GM12878 (cell line): ENCODE data around the gene PRCC. TPM values are rescaled to one million over a fixed set of nuclear protein-coding genes. Genes with fewer than 3 reads are reported as not detected.

Experiments used
- ATAC-seq: fragments of 200-7000 bp; cut with Tn5 transposase; 3 replicates; pipeline ENCODE4 v1.9.1; 2020; ENCODE audit warnings: mild to moderate bottlenecking, moderate library complexity
- BruUV-seq: library from RNA; stranded (reverse); fragments of 400-500 nt; replicated peaks from 2 replicates; lab custom pipeline; 2021; lab: Mats Ljungman, UMichigan
- CTCF ChIA-PET: fragments of 300-600 bp; sonication (Branson Sonifier 250); formaldehyde crosslinking; extraction: SDS; loops from one replicate; lab custom pipeline; 2021; ENCODE audit warnings: inconsistent platforms; lab: Yijun Ruan, JAX
- POLR2A ChIA-PET: fragments of 350-600 bp; formaldehyde crosslinking; extraction: SDS; loops from one replicate; lab custom pipeline; 2021; ENCODE audit warnings: inconsistent platforms; lab: Charles Lee
- RAD21 ChIA-PET: fragments of 300-600 bp; sonication (Branson Sonifier 250); formaldehyde crosslinking; loops from one replicate; lab custom pipeline; 2023; ENCODE audit warnings: antibody characterized with exemption; ENCODE audit not compliant: unreplicated experiment; lab: Charles Lee
- SMC1A ChIA-PET: fragments of 300-600 bp; sonication (Branson Sonifier 250); formaldehyde crosslinking; loops from one replicate; lab custom pipeline; 2023; ENCODE audit not compliant: unreplicated experiment, uncharacterized antibody; lab: Charles Lee
- DNase-seq: peaks from one replicate; pipeline ENCODE4 v3.0.0-alpha.2; 2011; ENCODE audit warnings: low read depth, low spot score
- FAIRE-seq: peaks from 3 replicates; lab custom pipeline; 2011; peaks lifted over from hg19 to GRCh38; lab: Jason Lieb, UNC
- H2AFZ ChIP-seq: 2 replicates; pipeline ENCODE4 v1.6.0; 2011; ENCODE audit warnings: low read depth, low read length, control low read depth; ENCODE audit not compliant: control insufficient read depth
- H3K27ac ChIP-seq: 2 replicates; pipeline ENCODE4 v1.5.1; 2011; ENCODE audit warnings: control low read depth; ENCODE audit not compliant: control insufficient read depth, insufficient read depth
- H3K27me3 ChIP-seq, 2 experiments: replicated peaks in 1 of 2; 2 replicates each; pipeline versions ENCODE4 v1.6.0 to v1.6.1; 2011; ENCODE audit warnings: low read length in 1 of 2; ENCODE audit not compliant: control insufficient read depth in 2 of 2, insufficient read depth in 2 of 2
- H3K36me3 ChIP-seq, 2 experiments: 2 replicates each; pipeline ENCODE4 v1.5.1; 2011; ENCODE audit warnings: low read length in 1 of 2; ENCODE audit not compliant: control insufficient read depth in 2 of 2, insufficient read depth in 2 of 2
- H3K4me1 ChIP-seq: 2 replicates; pipeline ENCODE4 v1.6.1; 2011; ENCODE audit warnings: mild to moderate bottlenecking, low read length, moderate library complexity, mixed read lengths; ENCODE audit not compliant: control insufficient read depth, insufficient read depth
- H3K4me2 ChIP-seq: 2 replicates; pipeline ENCODE4 v1.6.0; 2011; ENCODE audit warnings: control low read depth; ENCODE audit not compliant: control insufficient read depth, insufficient read depth
- H3K4me3 ChIP-seq: fragments of 200-600 bp; sonication (generic); 2 replicates; pipeline ENCODE4 v1.5.1; 2016
- H3K79me2 ChIP-seq: 2 replicates; pipeline ENCODE4 v1.6.0; 2011; ENCODE audit warnings: low read length; ENCODE audit not compliant: control insufficient read depth, insufficient read depth
- H3K9ac ChIP-seq: 2 replicates; pipeline ENCODE4 v1.8.0; 2011; ENCODE audit warnings: low read length, control low read depth, mixed read lengths; ENCODE audit not compliant: control insufficient read depth, insufficient read depth
- H3K9me3 ChIP-seq: replicated peaks from 3 replicates; pipeline ENCODE4 v1.5.1; 2011; ENCODE audit warnings: mild to moderate bottlenecking, low read length; ENCODE audit not compliant: control insufficient read depth, insufficient read depth
- H4K20me1 ChIP-seq: 2 replicates; pipeline ENCODE4 v1.6.0; 2011; ENCODE audit not compliant: control insufficient read depth, insufficient read depth
- ATF2 ChIP-seq: IDR thresholded peaks from 2 replicates; pipeline ENCODE4 v1.6.1; 2012; ENCODE audit warnings: low read length, inconsistent platforms
- CEBPB ChIP-seq, 2 experiments: fragments of 150-350 bp in 1 of 2; IDR thresholded peaks; 2 replicates each; pipeline ENCODE4 v1.6.1; 2012 to 2014; ENCODE audit warnings: low read depth in 2 of 2, low read length in 2 of 2, borderline replicate concordance in 1 of 2, inconsistent platforms in 1 of 2
- EED ChIP-seq: sonication (generic); IDR thresholded peaks from 2 replicates; pipeline ENCODE4 v1.6.1; 2016; ENCODE audit warnings: antibody characterized with exemption, low read depth
- GABPA ChIP-seq: IDR thresholded peaks from 2 replicates; pipeline ENCODE4 v1.6.1; 2014; ENCODE audit warnings: antibody characterized with exemption, low read depth, mild to moderate bottlenecking, inconsistent platforms
- HCFC1 ChIP-seq: fragments of 150-350 bp; IDR thresholded peaks from 2 replicates; pipeline ENCODE4 v1.6.1; 2014; ENCODE audit warnings: low read length
- MEF2A ChIP-seq: IDR thresholded peaks from 2 replicates; pipeline ENCODE4 v1.6.1; 2011; ENCODE audit warnings: low read depth, mild to moderate bottlenecking, low read length, moderate library complexity; ENCODE audit not compliant: insufficient read depth
- PAX5 ChIP-seq: IDR thresholded peaks from 2 replicates; pipeline ENCODE4 v1.6.1; 2011; ENCODE audit warnings: low read depth, low read length, borderline replicate concordance
- SMC3 ChIP-seq: IDR thresholded peaks from 2 replicates; pipeline ENCODE4 v1.6.1; 2011; ENCODE audit warnings: low read length, improper control_type of control experiment, borderline replicate concordance
- SUZ12 ChIP-seq: fragments of 200-600 bp; sonication (generic); IDR thresholded peaks from one replicate; pipeline ENCODE4 v1.6.1; 2018; ENCODE audit warnings: antibody characterized with exemption, mild to moderate bottlenecking; ENCODE audit not compliant: unreplicated experiment
- WGBS: methylation state at CpG from one replicate; pipeline ENCODE4 v1.1.6; 2016; ENCODE audit warnings: low lambda C conversion rate; ENCODE audit not compliant: insufficient replicate concordance, insufficient coverage; ENCODE audit errors: missing lambda C conversion rate; 5-methylcytosine and 5-hydroxymethylcytosine counted together
- in situ Hi-C: fragments of 300-500 bp; cut with MboI; formaldehyde crosslinking; loops from 9 replicates; pipeline ENCODE4 v1.14.3; 2018; ENCODE audit warnings: mixed read lengths
- intact Hi-C: fragments of 100-400 bp; cut with micrococcal nuclease; formaldehyde crosslinking; loops from one replicate; pipeline ENCODE4 v1.14.2; 2022; ENCODE audit not compliant: unreplicated experiment
- polyA plus RNA-seq, 11 experiments: library from polyadenylated mRNA; depleted of rRNA in 4 of 11; unstranded in 6 of 11; stranded (reverse) in 5 of 11; fragments of >200 nt; fragmentation: Nextera tagmentation in 4 of 11; fragmentation: Illumina TruSeq in 1 of 11; extraction: Ambion mirVana in 4 of 11; extraction: Trizol in 1 of 11; gene quantifications; 1 replicate in 1 of 11; 2 replicates in 10 of 11; pipeline versions ENCODE4 v1.2.1 to v1.2.3, GENCODE V29; 2011 to 2016; ENCODE audit warnings: inconsistent platforms in 2 of 11, missing spikeins in 2 of 11, low read depth in 1 of 11
- total RNA-seq, 4 experiments: library from RNA; depleted of rRNA in 3 of 4; stranded (reverse); fragments of >200 nt in 3 of 4; fragmentation: Illumina TruSeq in 1 of 4; extraction: Trizol in 1 of 4; gene quantifications; 2 replicates each; pipeline versions ENCODE4 v1.2.1 to v1.2.3, GENCODE V29; 2013 to 2021
- TF ChIP-seq, protein P1 (sequence below): IDR thresholded peaks from 2 replicates; pipeline ENCODE4 v1.6.1; 2012; ENCODE audit warnings: improper control_type of control experiment, low read depth, low read length; ENCODE audit not compliant: insufficient replicate concordance
- TF ChIP-seq, protein P2 (sequence below): fragments of 450-650 bp; IDR thresholded peaks from 2 replicates; pipeline ENCODE4 v1.6.1; 2017; ENCODE audit warnings: antibody characterized with exemption, mild to moderate bottlenecking, moderate library complexity

The PRCC gene
- total and polyA plus RNA-seq, 10 of the 15 experiments (the other 5 are each of a cell fraction or from before 2014, with no cell fraction given) = 23.8 to 132 (median 63.1) TPM

DNA sequence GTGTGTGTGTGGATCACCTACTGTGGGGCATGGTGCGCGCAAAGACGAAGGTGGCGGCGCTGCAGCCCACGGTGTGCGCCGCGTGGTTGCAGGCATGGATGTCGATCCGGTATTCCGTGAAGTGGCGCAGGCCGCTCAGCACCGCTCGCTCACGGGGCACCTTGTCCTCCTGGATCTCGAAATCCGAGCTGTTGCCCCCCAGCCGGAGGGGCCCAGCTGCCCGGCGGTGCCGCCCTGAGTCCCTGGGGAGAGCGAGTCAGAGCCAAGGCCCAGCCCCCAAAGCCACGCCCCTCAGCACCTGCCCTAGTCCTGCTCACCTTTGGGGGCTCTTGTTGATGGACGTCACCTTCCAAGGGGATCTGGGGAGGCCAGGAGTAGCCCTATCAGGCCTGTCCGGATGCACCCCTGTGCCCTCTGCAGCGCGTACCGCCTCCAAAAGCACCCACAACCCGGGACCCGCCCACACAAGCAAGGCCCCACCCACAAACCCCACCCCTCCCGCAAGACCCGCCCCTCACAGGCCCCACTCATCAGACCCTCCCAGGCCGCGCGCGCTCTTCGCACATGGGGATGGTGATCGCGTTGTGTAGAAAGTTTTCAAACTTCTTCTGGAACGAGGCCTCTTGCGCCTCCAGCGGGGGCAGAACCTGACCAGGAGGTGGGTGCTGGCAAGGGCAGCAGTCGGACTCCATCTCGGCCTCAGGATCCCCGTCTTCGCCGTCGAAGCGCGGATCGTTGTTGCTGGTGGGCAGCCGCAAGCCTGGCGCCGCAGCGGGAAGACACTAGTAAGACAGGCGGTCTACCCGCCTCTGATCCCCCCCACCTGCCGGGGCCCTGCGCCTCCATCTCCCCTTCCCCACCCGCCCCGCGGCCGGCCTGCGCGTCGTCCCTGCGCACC, 78.0 kb downstream of the PRCC start (continued):
- TF ChIP-seq, protein P1, sequence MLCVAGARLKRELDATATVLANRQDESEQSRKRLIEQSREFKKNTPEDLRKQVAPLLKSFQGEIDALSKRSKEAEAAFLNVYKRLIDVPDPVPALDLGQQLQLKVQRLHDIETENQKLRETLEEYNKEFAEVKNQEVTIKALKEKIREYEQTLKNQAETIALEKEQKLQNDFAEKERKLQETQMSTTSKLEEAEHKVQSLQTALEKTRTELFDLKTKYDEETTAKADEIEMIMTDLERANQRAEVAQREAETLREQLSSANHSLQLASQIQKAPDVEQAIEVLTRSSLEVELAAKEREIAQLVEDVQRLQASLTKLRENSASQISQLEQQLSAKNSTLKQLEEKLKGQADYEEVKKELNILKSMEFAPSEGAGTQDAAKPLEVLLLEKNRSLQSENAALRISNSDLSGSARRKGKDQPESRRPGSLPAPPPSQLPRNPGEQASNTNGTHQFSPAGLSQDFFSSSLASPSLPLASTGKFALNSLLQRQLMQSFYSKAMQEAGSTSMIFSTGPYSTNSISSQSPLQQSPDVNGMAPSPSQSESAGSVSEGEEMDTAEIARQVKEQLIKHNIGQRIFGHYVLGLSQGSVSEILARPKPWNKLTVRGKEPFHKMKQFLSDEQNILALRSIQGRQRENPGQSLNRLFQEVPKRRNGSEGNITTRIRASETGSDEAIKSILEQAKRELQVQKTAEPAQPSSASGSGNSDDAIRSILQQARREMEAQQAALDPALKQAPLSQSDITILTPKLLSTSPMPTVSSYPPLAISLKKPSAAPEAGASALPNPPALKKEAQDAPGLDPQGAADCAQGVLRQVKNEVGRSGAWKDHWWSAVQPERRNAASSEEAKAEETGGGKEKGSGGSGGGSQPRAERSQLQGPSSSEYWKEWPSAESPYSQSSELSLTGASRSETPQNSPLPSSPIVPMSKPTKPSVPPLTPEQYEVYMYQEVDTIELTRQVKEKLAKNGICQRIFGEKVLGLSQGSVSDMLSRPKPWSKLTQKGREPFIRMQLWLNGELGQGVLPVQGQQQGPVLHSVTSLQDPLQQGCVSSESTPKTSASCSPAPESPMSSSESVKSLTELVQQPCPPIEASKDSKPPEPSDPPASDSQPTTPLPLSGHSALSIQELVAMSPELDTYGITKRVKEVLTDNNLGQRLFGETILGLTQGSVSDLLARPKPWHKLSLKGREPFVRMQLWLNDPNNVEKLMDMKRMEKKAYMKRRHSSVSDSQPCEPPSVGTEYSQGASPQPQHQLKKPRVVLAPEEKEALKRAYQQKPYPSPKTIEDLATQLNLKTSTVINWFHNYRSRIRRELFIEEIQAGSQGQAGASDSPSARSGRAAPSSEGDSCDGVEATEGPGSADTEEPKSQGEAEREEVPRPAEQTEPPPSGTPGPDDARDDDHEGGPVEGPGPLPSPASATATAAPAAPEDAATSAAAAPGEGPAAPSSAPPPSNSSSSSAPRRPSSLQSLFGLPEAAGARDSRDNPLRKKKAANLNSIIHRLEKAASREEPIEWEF = no peak
- TF ChIP-seq MEF2A (no peak), CEBPB (IDR thresholded peaks at IDR 0.05; ENCODE audit: borderline replicate concordance in 1 of 2, low read depth in 2 of 2, low read length in 2 of 2) (no peak)

GRCh38 chr1:156845953-156846545, 78.7 kb downstream of the PRCC start:
- WGBS = 30% methylated on average over 18 of the region's 18 CpGs
- TF ChIP-seq, protein P2, sequence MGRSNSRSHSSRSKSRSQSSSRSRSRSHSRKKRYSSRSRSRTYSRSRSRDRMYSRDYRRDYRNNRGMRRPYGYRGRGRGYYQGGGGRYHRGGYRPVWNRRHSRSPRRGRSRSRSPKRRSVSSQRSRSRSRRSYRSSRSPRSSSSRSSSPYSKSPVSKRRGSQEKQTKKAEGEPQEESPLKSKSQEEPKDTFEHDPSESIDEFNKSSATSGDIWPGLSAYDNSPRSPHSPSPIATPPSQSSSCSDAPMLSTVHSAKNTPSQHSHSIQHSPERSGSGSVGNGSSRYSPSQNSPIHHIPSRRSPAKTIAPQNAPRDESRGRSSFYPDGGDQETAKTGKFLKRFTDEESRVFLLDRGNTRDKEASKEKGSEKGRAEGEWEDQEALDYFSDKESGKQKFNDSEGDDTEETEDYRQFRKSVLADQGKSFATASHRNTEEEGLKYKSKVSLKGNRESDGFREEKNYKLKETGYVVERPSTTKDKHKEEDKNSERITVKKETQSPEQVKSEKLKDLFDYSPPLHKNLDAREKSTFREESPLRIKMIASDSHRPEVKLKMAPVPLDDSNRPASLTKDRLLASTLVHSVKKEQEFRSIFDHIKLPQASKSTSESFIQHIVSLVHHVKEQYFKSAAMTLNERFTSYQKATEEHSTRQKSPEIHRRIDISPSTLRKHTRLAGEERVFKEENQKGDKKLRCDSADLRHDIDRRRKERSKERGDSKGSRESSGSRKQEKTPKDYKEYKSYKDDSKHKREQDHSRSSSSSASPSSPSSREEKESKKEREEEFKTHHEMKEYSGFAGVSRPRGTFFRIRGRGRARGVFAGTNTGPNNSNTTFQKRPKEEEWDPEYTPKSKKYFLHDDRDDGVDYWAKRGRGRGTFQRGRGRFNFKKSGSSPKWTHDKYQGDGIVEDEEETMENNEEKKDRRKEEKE = no peak
- TF ChIP-seq PAX5 = no peak
- TF ChIP-seq ATF2 = no peak
- TF ChIP-seq HCFC1 = no peak
- no peak for TF ChIP-seq SMC3
- no peak for TF ChIP-seq GABPA
- no peak for TF ChIP-seq EED
- TF ChIP-seq SUZ12 = no peak

More at GRCh38 chr1:156845953-156846545, 78.7 kb downstream of the PRCC start:
- ChIA-PET SMC1A (no interaction called here), CTCF (interaction anchor here (0.6 to 2.6 kb wide), 3 partner anchors 8 to 43 kb away, joined by 3 to 23 read pairs (median 3); no protein-coding TSS in a partner anchor), RAD21 (no interaction called here), POLR2A (no interaction called here)
- in situ Hi-C loops = no loop called here
- Histone ChIP-seq H4K20me1 (no peaks in the 10 kb centered on the region), H2AFZ (no peak overlapping the region), H3K9me3 (no peaks in the 10 kb centered on the region), H3K4me1 (no peaks in the 10 kb centered on the region), H3K27ac (no peak overlapping the region), H3K4me2 (no peak overlapping the region), H3K27me3 (peaks cover 0 to 7% of the 10 kb centered on the region in 2 experiments), H3K79me2 (no peaks in the 10 kb centered on the region), H3K36me3 (no peaks in the 10 kb centered on the region), H3K4me3 (no peak overlapping the region), H3K9ac (no peak overlapping the region)
- intact Hi-C loops = no loop called here
- DNase-seq (no peak), FAIRE-seq (no peak), ATAC-seq (no peak)
- BruUV-seq = no TSS peak
